Hepatocyte (in vitro differentiated cells): ENCODE data around the gene CD34. TPM values are rescaled to one million over a fixed set of nuclear protein-coding genes. Genes with fewer than 3 reads are reported as not detected.
"Not testable (repeated sequence)": the region's sequence is repeated elsewhere in the genome, so short reads cannot be mapped to it uniquely, and the experiment has no call there.

Source experiments
- DNase-seq: peaks from one replicate; pipeline ENCODE4 v3.0.0-alpha.2; 2016; ENCODE audit warnings: low spot score
- H2AFZ ChIP-seq: fragments of 200-600 bp; sonication (generic); 2 replicates; pipeline ENCODE4 v1.6.0; 2016; ENCODE audit warnings: antibody characterized with exemption, mild to moderate bottlenecking
- H3K27ac ChIP-seq: fragments of 200-600 bp; sonication (generic); 2 replicates; pipeline ENCODE4 v1.5.1; 2016; ENCODE audit warnings: mild to moderate bottlenecking
- H3K27me3 ChIP-seq: fragments of 200-600 bp; sonication (generic); 2 replicates; pipeline ENCODE4 v1.6.1; 2016
- H3K36me3 ChIP-seq: fragments of 200-600 bp; sonication (generic); replicated peaks from 2 replicates; pipeline ENCODE4 v1.5.1; 2016; ENCODE audit warnings: low read depth; ENCODE audit not compliant: insufficient read depth
- H3K4me1 ChIP-seq: fragments of 200-600 bp; sonication (generic); 2 replicates; pipeline ENCODE4 v1.5.1; 2016; ENCODE audit warnings: mild to moderate bottlenecking, moderate library complexity; ENCODE audit not compliant: insufficient read depth
- H3K4me2 ChIP-seq: fragments of 200-600 bp; sonication (generic); 2 replicates; pipeline ENCODE4 v1.6.0; 2016
- H3K4me3 ChIP-seq: fragments of 200-600 bp; sonication (generic); 2 replicates; pipeline ENCODE4 v1.5.1; 2016; ENCODE audit warnings: mild to moderate bottlenecking
- H3K79me2 ChIP-seq: fragments of 200-600 bp; sonication (generic); 2 replicates; pipeline ENCODE4 v1.6.0; 2017; ENCODE audit warnings: mild to moderate bottlenecking
- H3K9me2 ChIP-seq: fragments of 200-600 bp; sonication (generic); replicated peaks from 2 replicates; pipeline ENCODE4 v1.6.0; 2017; ENCODE audit warnings: mild to moderate bottlenecking; ENCODE audit not compliant: insufficient read depth
- H3K9me3 ChIP-seq: fragments of 200-600 bp; sonication (generic); 2 replicates; pipeline ENCODE4 v1.5.1; 2016; ENCODE audit warnings: low read depth, mild to moderate bottlenecking
- H4K20me1 ChIP-seq: fragments of 200-600 bp; sonication (generic); 2 replicates; pipeline ENCODE4 v1.6.0; 2016; ENCODE audit warnings: mild to moderate bottlenecking; ENCODE audit not compliant: insufficient read depth, poor library complexity, severe bottlenecking
- CTCF ChIP-seq: fragments of 200-600 bp; sonication (generic); IDR thresholded peaks from 2 replicates; pipeline ENCODE4 v1.5.1; 2016; ENCODE audit warnings: antibody characterized with exemption, mild to moderate bottlenecking; ENCODE audit not compliant: poor library complexity
- EZH2 ChIP-seq: fragments of 200-600 bp; sonication (generic); IDR thresholded peaks from 2 replicates; pipeline ENCODE4 v1.6.1; 2016; ENCODE audit warnings: antibody characterized with exemption, mild to moderate bottlenecking, borderline replicate concordance
- EZH2phosphoT487 ChIP-seq: fragments of 200-600 bp; sonication (generic); IDR thresholded peaks from one replicate; pipeline ENCODE4 v1.6.1; 2018; ENCODE audit warnings: antibody characterized with exemption, mild to moderate bottlenecking, low read depth, moderate library complexity; ENCODE audit not compliant: unreplicated experiment, severe bottlenecking
- WGBS: methylation state at CpG from one replicate; pipeline ENCODE4 v1.1.6; 2016; ENCODE audit warnings: low lambda C conversion rate; ENCODE audit errors: missing lambda C conversion rate; 5-methylcytosine and 5-hydroxymethylcytosine counted together
- polyA plus RNA-seq: library from polyadenylated mRNA; unstranded; fragments of >200 nt; fragmentation: Nextera tagmentation; extraction: Ambion mirVana; gene quantifications from 2 replicates; pipeline ENCODE4 v1.2.1, GENCODE V29; 2016
- total RNA-seq: library from RNA; depleted of rRNA; stranded (reverse); fragments of >200 nt; gene quantifications from 2 replicates; pipeline ENCODE4 v1.2.3, GENCODE V29; 2014

Gene CD34
- total and polyA plus RNA-seq, 2 experiments from 2014 or later, result 0.90 to 2.4 TPM

GRCh38 chr1:207878939-207879338 is 32.0 kb downstream of the CD34 start:
- no peak for DNase-seq
- Histone ChIP-seq H4K20me1 (no peaks in the 10 kb centered on the region), H3K36me3 (no peaks in the 10 kb centered on the region), H3K4me3 (no peak overlapping the region), H2AFZ (no peak overlapping the region), H3K27me3 (peaks cover 14% of the 10 kb centered on the region), H3K4me2 (no peak overlapping the region), H3K4me1 (no peaks in the 10 kb centered on the region), H3K9me2 (no peaks in the 10 kb centered on the region), H3K79me2 (no peaks in the 10 kb centered on the region), H3K27ac (no peak overlapping the region), H3K9me3 (no peaks in the 10 kb centered on the region)
- TF ChIP-seq EZH2phosphoT487, result no peak
- 87% methylated on average over 1 of the region's 1 CpG for WGBS

GRCh38 chr1:207877914-207878313 is 33.0 kb downstream of the CD34 start:
- not testable (repeated sequence) for H3K79me2 ChIP-seq, H3K4me2 ChIP-seq, DNase-seq, H3K27ac ChIP-seq, H3K4me1 ChIP-seq, H3K9me3 ChIP-seq, H2AFZ ChIP-seq, H3K36me3 ChIP-seq, H4K20me1 ChIP-seq, H3K9me2 ChIP-seq, H3K4me3 ChIP-seq
- peaks cover 11% of the 10 kb centered on the region for H3K27me3 ChIP-seq
- WGBS, result 81% methylated on average over 4 of the region's 5 CpGs

- Histone ChIP-seq H3K9me2 (no peaks in the 10 kb centered on the region), H3K27me3 (peaks cover 7% of the 10 kb centered on the region), H3K36me3 (no peaks in the 10 kb centered on the region), H3K4me1 (peaks cover 11% of the 10 kb centered on the region), H3K4me2 (no peak overlapping the region), H2AFZ (no peak overlapping the region), H3K79me2 (no peaks in the 10 kb centered on the region), H3K9me3 (no peaks in the 10 kb centered on the region), H3K27ac (no peak overlapping the region), H4K20me1 (no peaks in the 10 kb centered on the region), H3K4me3 (no peak overlapping the region)
- DNase-seq, result no peak
- TF ChIP-seq EZH2, result no peak
- TF ChIP-seq EZH2phosphoT487, result no peak
- peak; percentile 9 for TF ChIP-seq CTCF
- WGBS, result 64% methylated on average over 4 of the region's 4 CpGs
These were observed 34.8 kb downstream of the CD34 start for GRCh38 chr1:207876131-207876530.

GRCh38 chr1:207875532-207875931 is 35.4 kb downstream of the CD34 start:
- Histone ChIP-seq H3K4me1 (peaks cover 11% of the 10 kb centered on the region), H3K27ac (no peak overlapping the region), H3K4me2 (no peak overlapping the region), H3K27me3 (peaks cover 4% of the 10 kb centered on the region), H2AFZ (no peak overlapping the region), H3K36me3 (no peaks in the 10 kb centered on the region), H4K20me1 (no peaks in the 10 kb centered on the region), H3K4me3 (no peak overlapping the region), H3K9me3 (no peaks in the 10 kb centered on the region), H3K79me2 (no peaks in the 10 kb centered on the region), H3K9me2 (no peaks in the 10 kb centered on the region)
- no peak for TF ChIP-seq EZH2phosphoT487
- DNase-seq, result no peak
- 66% methylated on average over 4 of the region's 4 CpGs for WGBS

- 56% methylated on average over 8 of the region's 8 CpGs for WGBS
- no peaks in the 10 kb centered on the region for H3K9me2 ChIP-seq
- H3K36me3 ChIP-seq, result no peaks in the 10 kb centered on the region
- no peaks in the 10 kb centered on the region for H3K79me2 ChIP-seq
- peaks cover 17% of the 10 kb centered on the region for H3K4me1 ChIP-seq
- no peaks in the 10 kb centered on the region for H3K27me3 ChIP-seq
- no peak overlapping the region for H3K27ac ChIP-seq
- H3K4me3 ChIP-seq, result no peak overlapping the region
- TF ChIP-seq EZH2 (no peak), CTCF (no peak), EZH2phosphoT487 (no peak)
- no peak for DNase-seq
- H4K20me1 ChIP-seq, result no peaks in the 10 kb centered on the region
- no peak overlapping the region for H2AFZ ChIP-seq
- H3K4me2 ChIP-seq, result no peak overlapping the region
- H3K9me3 ChIP-seq, result no peaks in the 10 kb centered on the region
These were observed 37.7 kb downstream of the CD34 start for GRCh38 chr1:207873055-207873890.
